ENCODE data around the gene HSPB9. TPM values are rescaled to one million over a fixed set of nuclear protein-coding genes. Genes with fewer than 3 reads are reported as not detected.

The HSPB9 gene
- total RNA-seq, 1 experiment from 2014 or later = not detected

- no peaks in the 10 kb centered on the region for H3K27me3 ChIP-seq (ENCODE audit: insufficient read depth, low read depth)
- H3K9me3 ChIP-seq (ENCODE audit: insufficient read depth, low read depth) = no peaks in the 10 kb centered on the region
- 0 out of 2 replicates have a peak, but pooled peaks cover 2% of the 10 kb centered on the region for H3F3A ChIP-seq (ENCODE audit: insufficient read depth, low read depth)
- H3K9me2 ChIP-seq (ENCODE audit: insufficient read depth) = no peaks in the 10 kb centered on the region
- intact Hi-C loops (cut with micrococcal nuclease; ENCODE audit: unreplicated experiment) = no loop called here
- H4K20me1 ChIP-seq (ENCODE audit: insufficient read depth) = peaks cover 13% of the 10 kb centered on the region
- TF ChIP-seq CTCF (conservative IDR thresholded peaks at IDR 0.05) (no peak), EZH2 (IDR thresholded peaks at IDR 0.05; ENCODE audit: low read depth) (no peak)
- no peaks in the 10 kb centered on the region for H3K36me3 ChIP-seq (ENCODE audit: low read depth)
- DNase-seq = no peak
- TSS peak; percentile 46 for BruUV-seq (replicated peaks)
- CTCF ChIA-PET = interaction anchor here (0.6 kb wide), 1 partner anchor 70 kb away, joined by 4 read pairs; no protein-coding TSS in a partner anchor
- peak overlapping the region; percentile 89 for H3K4me2 ChIP-seq
- POLR2A ChIA-PET (ENCODE audit: unreplicated experiment) = interaction anchor here (0.5 to 0.7 kb wide), 3 partner anchors 42 to 1625 kb away, joined by 3 to 5 read pairs (median 3); partner anchors contain the start of genes DUSP3 and STAT5A
- peaks cover 7% of the 10 kb centered on the region; the same call in 1 of the 2 replicates for H3K4me1 ChIP-seq (replicated peaks; ENCODE audit: insufficient read depth)
- H3K79me2 ChIP-seq (ENCODE audit: low read depth) = peaks cover 56% of the 10 kb centered on the region
- no peak overlapping the region; the same call in 1 of the 2 replicates for H3K27ac ChIP-seq
- H3K4me3 ChIP-seq = peak overlapping the region; percentile 97
- peak overlapping the region; percentile 89 for H2AFZ ChIP-seq
Observed at GRCh38 chr17:42153919-42154742, 31.5 kb downstream of the HSPB9 start.

- H3K27ac ChIP-seq = no peak overlapping the region
- no peaks in the 10 kb centered on the region for H3F3A ChIP-seq (ENCODE audit: insufficient read depth, low read depth)
- TSS peak; percentile 78 for BruUV-seq (replicated peaks)
- CTCF ChIA-PET = no interaction called here
- no peaks in the 10 kb centered on the region for H3K27me3 ChIP-seq (ENCODE audit: insufficient read depth, low read depth)
- no peaks in the 10 kb centered on the region for H3K36me3 ChIP-seq (ENCODE audit: low read depth)
- no peaks in the 10 kb centered on the region for H3K9me2 ChIP-seq (ENCODE audit: insufficient read depth)
- H3K9me3 ChIP-seq (ENCODE audit: insufficient read depth, low read depth) = no peaks in the 10 kb centered on the region
- peaks cover 41% of the 10 kb centered on the region for H3K79me2 ChIP-seq (ENCODE audit: low read depth)
- peak overlapping the region; percentile 72 for H3K4me2 ChIP-seq
- H3K4me3 ChIP-seq = no peak overlapping the region; the same call in 1 of the 2 replicates
- POLR2A ChIA-PET (ENCODE audit: unreplicated experiment) = interaction anchor here (0.6 kb wide), 1 partner anchor 20 kb away, joined by 21 read pairs; no protein-coding TSS in a partner anchor
- H2AFZ ChIP-seq = peak overlapping the region; percentile 76; the same call in 1 of the 2 replicates
- DNase-seq = no peak
- intact Hi-C loops (cut with micrococcal nuclease; ENCODE audit: unreplicated experiment) = no loop called here
- TF ChIP-seq EZH2 (IDR thresholded peaks at IDR 0.05; ENCODE audit: low read depth) (no peak), CTCF (conservative IDR thresholded peaks at IDR 0.05) (no peak)
- peaks cover 5% of the 10 kb centered on the region; the same call in 1 of the 2 replicates for H4K20me1 ChIP-seq (ENCODE audit: insufficient read depth)
- peaks cover 7% of the 10 kb centered on the region; the same call in 1 of the 2 replicates for H3K4me1 ChIP-seq (replicated peaks; ENCODE audit: insufficient read depth)
Observed at GRCh38 chr17:42155614-42156045, 33.0 kb downstream of the HSPB9 start.

- ChIA-PET CTCF (no interaction called here), POLR2A (ENCODE audit: unreplicated experiment) (no interaction called here)
- Histone ChIP-seq H3K4me3 (no peak overlapping the region), H4K20me1 (ENCODE audit: insufficient read depth) (no peaks in the 10 kb centered on the region), H3K27ac (no peak overlapping the region), H3K9me3 (ENCODE audit: insufficient read depth, low read depth) (no peaks in the 10 kb centered on the region), H3K4me1 (replicated peaks; ENCODE audit: insufficient read depth) (no peaks in the 10 kb centered on the region), H3K36me3 (ENCODE audit: low read depth) (no peaks in the 10 kb centered on the region), H3K9me2 (ENCODE audit: insufficient read depth) (no peaks in the 10 kb centered on the region), H3F3A (ENCODE audit: insufficient read depth, low read depth) (no peaks in the 10 kb centered on the region), H3K27me3 (ENCODE audit: insufficient read depth, low read depth) (no peaks in the 10 kb centered on the region), H3K79me2 (ENCODE audit: low read depth) (no peaks in the 10 kb centered on the region), H2AFZ (no peak overlapping the region), H3K4me2 (no peak overlapping the region)
- DNase-seq = no peak
- TF ChIP-seq CTCF (conservative IDR thresholded peaks at IDR 0.05) (no peak), EZH2 (IDR thresholded peaks at IDR 0.05; ENCODE audit: low read depth) (no peak)
- intact Hi-C loops (cut with micrococcal nuclease; ENCODE audit: unreplicated experiment) = no loop called here
- BruUV-seq (replicated peaks) = no TSS peak
Observed at GRCh38 chr17:42159796-42160530, 37.4 kb downstream of the HSPB9 start.

Measured in PC-9 (cell line).